H9 (cell line): ENCODE results near the gene MS4A15. TPM values are rescaled to one million over a fixed set of nuclear protein-coding genes. Genes with fewer than 3 reads are reported as not detected.

Experiments
- DNase-seq: peaks from one replicate; pipeline ENCODE4 v3.0.0-alpha.2; 2017
- H2AFZ ChIP-seq: one replicate; pipeline ENCODE4 v1.6.1; 2013; ENCODE audit warnings: mild to moderate bottlenecking, low read length, control low read depth, moderate library complexity
- H2AK5ac ChIP-seq: 2 replicates; pipeline ENCODE4 v1.6.1; 2013; ENCODE audit warnings: low read length, control low read depth, mixed read lengths; ENCODE audit not compliant: insufficient read length
- H2BK120ac ChIP-seq: one replicate; pipeline ENCODE4 v1.6.1; 2013; ENCODE audit warnings: low read depth, mild to moderate bottlenecking, low read length, control low read depth, inconsistent platforms; ENCODE audit not compliant: poor library complexity, severe bottlenecking
- H2BK12ac ChIP-seq: 2 replicates; pipeline ENCODE4 v1.6.1; 2013; ENCODE audit warnings: low read length, control low read depth, mixed read lengths, low read depth; ENCODE audit not compliant: insufficient read length
- H2BK15ac ChIP-seq: 2 replicates; pipeline ENCODE4 v1.6.1; 2013; ENCODE audit warnings: low read depth, low read length, control low read depth
- H2BK20ac ChIP-seq: one replicate; pipeline ENCODE4 v1.6.1; 2013; ENCODE audit warnings: low read depth, mild to moderate bottlenecking, low read length, control low read depth, inconsistent platforms; ENCODE audit not compliant: poor library complexity, severe bottlenecking
- H2BK5ac ChIP-seq: 2 replicates; pipeline ENCODE4 v1.6.1; 2013; ENCODE audit warnings: low read length, control low read depth, mixed read lengths; ENCODE audit not compliant: insufficient read length
- H3K14ac ChIP-seq: 2 replicates; pipeline ENCODE4 v1.6.1; 2013; ENCODE audit warnings: low read length, control low read depth; ENCODE audit not compliant: insufficient read depth
- H3K18ac ChIP-seq: 2 replicates; pipeline ENCODE4 v1.6.1; 2013; ENCODE audit warnings: low read depth, mild to moderate bottlenecking, mixed read lengths, low read length, control low read depth; ENCODE audit not compliant: insufficient read length
- H3K23ac ChIP-seq: 2 replicates; pipeline ENCODE4 v1.6.1; 2013; ENCODE audit warnings: low read length, control low read depth, mixed read lengths, low read depth; ENCODE audit not compliant: insufficient read length
- H3K23me2 ChIP-seq: 2 replicates; pipeline ENCODE4 v1.6.1; 2013; ENCODE audit warnings: low read depth, mild to moderate bottlenecking, mixed read lengths, low read length, control low read depth; ENCODE audit not compliant: insufficient read length, poor library complexity, severe bottlenecking
- H3K27ac ChIP-seq: 2 replicates; pipeline ENCODE4 v1.5.1; 2013; ENCODE audit warnings: low read length, control low read depth, mixed read lengths, low read depth; ENCODE audit not compliant: insufficient read length
- H3K27me3 ChIP-seq: 2 replicates; pipeline ENCODE4 v1.6.1; 2013; ENCODE audit warnings: low read length, control low read depth, inconsistent platforms; ENCODE audit not compliant: insufficient read depth
- H3K4ac ChIP-seq: 2 replicates; pipeline ENCODE4 v1.6.1; 2013; ENCODE audit warnings: low read depth, mild to moderate bottlenecking, control low read depth, inconsistent platforms, low read length, moderate library complexity
- H3K4me1 ChIP-seq: 2 replicates; pipeline ENCODE4 v1.6.1; 2013; ENCODE audit warnings: low read length, control low read depth, inconsistent platforms; ENCODE audit not compliant: insufficient read depth
- H3K4me2 ChIP-seq: 2 replicates; pipeline ENCODE4 v1.6.1; 2013; ENCODE audit warnings: low read length, control low read depth, mixed read lengths; ENCODE audit not compliant: insufficient read length, insufficient read depth
- H3K56ac ChIP-seq: 2 replicates; pipeline ENCODE4 v1.6.1; 2013; ENCODE audit warnings: low read depth, mild to moderate bottlenecking, mixed read lengths, low read length, control low read depth; ENCODE audit not compliant: insufficient read length
- H3K79me1 ChIP-seq: 2 replicates; pipeline ENCODE4 v1.6.1; 2013; ENCODE audit warnings: low read depth, mild to moderate bottlenecking, moderate library complexity, low read length, control low read depth, inconsistent platforms; ENCODE audit not compliant: insufficient read depth, poor library complexity, severe bottlenecking
- H3K79me2 ChIP-seq: 2 replicates; pipeline ENCODE4 v1.6.1; 2013; ENCODE audit warnings: low read length, control low read depth, inconsistent platforms; ENCODE audit not compliant: insufficient read depth
- H3K9ac ChIP-seq: 2 replicates; pipeline ENCODE4 v1.6.1; 2013; ENCODE audit warnings: low read length, control low read depth, mixed read lengths; ENCODE audit not compliant: insufficient read length; ENCODE audit errors: extremely low read depth
- H3K9me3 ChIP-seq: one replicate; pipeline ENCODE4 v1.6.1; 2013; ENCODE audit warnings: low read depth, low read length, inconsistent platforms; ENCODE audit not compliant: control insufficient read depth
- H3T11ph ChIP-seq: one replicate; pipeline ENCODE4 v1.6.1; 2013; ENCODE audit warnings: mild to moderate bottlenecking, low read length, control low read depth, inconsistent platforms
- H4K20me1 ChIP-seq: one replicate; pipeline ENCODE4 v1.6.1; 2013; ENCODE audit not compliant: control insufficient read depth, insufficient read length, insufficient read depth
- H4K5ac ChIP-seq: 2 replicates; pipeline ENCODE4 v1.6.1; 2013; ENCODE audit warnings: low read depth, mild to moderate bottlenecking, mixed read lengths, low read length, control low read depth; ENCODE audit not compliant: insufficient read length
- H4K8ac ChIP-seq: replicated peaks from 2 replicates; pipeline ENCODE4 v1.6.1; 2013; ENCODE audit warnings: low read length, control low read depth, mixed read lengths, low read depth; ENCODE audit not compliant: insufficient read length
- H4K91ac ChIP-seq: 2 replicates; pipeline ENCODE4 v1.6.1; 2013; ENCODE audit warnings: low read depth, mild to moderate bottlenecking, moderate library complexity, mixed read lengths, low read length, control low read depth; ENCODE audit not compliant: insufficient read length
- H3K27ac Mint-ChIP-seq, 3 experiments: 2 replicates in 2 of 3; 3 replicates in 1 of 3; pipeline ENCODE4 v1.8.0; 2020 to 2021; ENCODE audit warnings: mixed read lengths in 3 of 3, mild to moderate bottlenecking in 1 of 3, moderate library complexity in 1 of 3
- H3K27me3 Mint-ChIP-seq: 2 replicates; pipeline ENCODE4 v1.8.0; 2021; ENCODE audit warnings: low read depth, mild to moderate bottlenecking, moderate library complexity, mixed read lengths
- H3K36me3 Mint-ChIP-seq, 3 experiments: 2 replicates in 2 of 3; 3 replicates in 1 of 3; pipeline ENCODE4 v1.8.0; 2020 to 2021; ENCODE audit warnings: low read depth in 3 of 3, mixed read lengths in 3 of 3; ENCODE audit not compliant: insufficient read depth in 1 of 3
- H3K4me1 Mint-ChIP-seq, 2 experiments: 2 replicates each; pipeline ENCODE4 v1.8.0; 2020; ENCODE audit warnings: mixed read lengths in 2 of 2
- H3K4me3 Mint-ChIP-seq, 2 experiments: 2 replicates in 1 of 2; 3 replicates in 1 of 2; pipeline ENCODE4 v1.8.0; 2020 to 2021; ENCODE audit warnings: mild to moderate bottlenecking in 2 of 2, mixed read lengths in 2 of 2, moderate library complexity in 1 of 2
- H3K9me3 Mint-ChIP-seq, 2 experiments: 2 replicates in 1 of 2; 3 replicates in 1 of 2; pipeline ENCODE4 v1.8.0; 2020; ENCODE audit warnings: mild to moderate bottlenecking in 2 of 2, mixed read lengths in 2 of 2, moderate library complexity in 1 of 2
- WGBS: extraction: QIAGEN DNeasy Blood & Tissue Kit; methylation state at CpG from one replicate; pipeline ENCODE4 v1.1.7; 2013; ENCODE audit warnings: missing lambda C conversion rate, low lambda C conversion rate, mixed read lengths; ENCODE audit not compliant: insufficient read length; ENCODE audit errors: extremely low coverage; 5-methylcytosine and 5-hydroxymethylcytosine counted together
- total RNA-seq: library from RNA; stranded (reverse); gene quantifications from 2 replicates; pipeline ENCODE4 v1.2.1, GENCODE V29; 2021
- TF ChIP-seq, protein P1 (sequence below): fragments of 200-600 bp; sonication (generic); conservative IDR thresholded peaks from 3 replicates; pipeline ENCODE4 v1.8.0; 2021; ENCODE audit warnings: antibody characterized with exemption, mild to moderate bottlenecking

MS4A15 gene
- total RNA-seq, 1 experiment from 2014 or later = 0.11 TPM

DNA sequence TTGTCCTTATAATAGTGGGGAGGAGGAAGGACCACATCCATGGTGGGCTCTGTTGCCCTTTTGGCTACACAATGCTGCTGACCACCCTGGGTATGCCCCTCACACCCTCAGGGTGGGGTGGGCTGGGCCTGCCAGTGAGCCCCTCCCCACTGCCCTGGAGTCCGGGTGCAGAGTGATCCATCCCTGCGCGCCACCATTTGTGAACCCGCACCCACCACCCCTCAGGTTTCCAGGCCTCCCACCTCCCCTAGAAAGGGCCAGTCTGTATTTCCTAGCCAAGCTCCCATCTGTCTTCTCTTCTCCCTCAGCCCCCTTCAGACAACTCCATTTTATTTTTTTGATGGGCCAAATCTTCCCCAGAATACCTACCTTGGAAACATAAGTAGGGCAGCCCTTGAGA lies 53.5 kb downstream of the MS4A15 start:
- Histone ChIP-seq H3K14ac (no peak overlapping the region), H2AFZ (no peak overlapping the region), H3K4me2 (no peak overlapping the region), H3K56ac (no peak overlapping the region), H3K23ac (no peak overlapping the region), H2BK5ac (no peak overlapping the region), H4K20me1 (no peaks in the 10 kb centered on the region), H3K4ac (no peak overlapping the region), H3K9me3 (no peaks in the 10 kb centered on the region), H3K9ac (no peak overlapping the region), H3K79me1 (no peaks in the 10 kb centered on the region), H3K27ac (no peak overlapping the region), H2AK5ac (no peak overlapping the region), H2BK20ac (no peak overlapping the region), H4K91ac (no peak overlapping the region), H4K8ac (no peak overlapping the region), H3K18ac (no peak overlapping the region), H3T11ph (no peak overlapping the region), H2BK15ac (no peak overlapping the region), H2BK12ac (no peak overlapping the region), H3K27me3 (no peaks in the 10 kb centered on the region), H3K23me2 (no peaks in the 10 kb centered on the region), H3K4me1 (no peaks in the 10 kb centered on the region), H3K79me2 (no peaks in the 10 kb centered on the region), H4K5ac (no peak overlapping the region), H2BK120ac (no peak overlapping the region)
- peaks cover 0 to 3% of the 10 kb centered on the region in 2 experiments; a peak in 2 of 4 replicates for H3K4me1 Mint-ChIP-seq
- peaks cover 21% of the 10 kb centered on the region for H3K27me3 Mint-ChIP-seq
- TF ChIP-seq, protein P1, sequence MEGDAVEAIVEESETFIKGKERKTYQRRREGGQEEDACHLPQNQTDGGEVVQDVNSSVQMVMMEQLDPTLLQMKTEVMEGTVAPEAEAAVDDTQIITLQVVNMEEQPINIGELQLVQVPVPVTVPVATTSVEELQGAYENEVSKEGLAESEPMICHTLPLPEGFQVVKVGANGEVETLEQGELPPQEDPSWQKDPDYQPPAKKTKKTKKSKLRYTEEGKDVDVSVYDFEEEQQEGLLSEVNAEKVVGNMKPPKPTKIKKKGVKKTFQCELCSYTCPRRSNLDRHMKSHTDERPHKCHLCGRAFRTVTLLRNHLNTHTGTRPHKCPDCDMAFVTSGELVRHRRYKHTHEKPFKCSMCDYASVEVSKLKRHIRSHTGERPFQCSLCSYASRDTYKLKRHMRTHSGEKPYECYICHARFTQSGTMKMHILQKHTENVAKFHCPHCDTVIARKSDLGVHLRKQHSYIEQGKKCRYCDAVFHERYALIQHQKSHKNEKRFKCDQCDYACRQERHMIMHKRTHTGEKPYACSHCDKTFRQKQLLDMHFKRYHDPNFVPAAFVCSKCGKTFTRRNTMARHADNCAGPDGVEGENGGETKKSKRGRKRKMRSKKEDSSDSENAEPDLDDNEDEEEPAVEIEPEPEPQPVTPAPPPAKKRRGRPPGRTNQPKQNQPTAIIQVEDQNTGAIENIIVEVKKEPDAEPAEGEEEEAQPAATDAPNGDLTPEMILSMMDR = no peak
- H3K36me3 Mint-ChIP-seq = peaks cover 0 to 7% (median 0%) of the 10 kb centered on the region in 3 experiments; a peak in 2 of 7 replicates
- no peak overlapping the region for H3K27ac Mint-ChIP-seq
- DNase-seq = no peak
- WGBS = no CpG with 5 or more reads among the region's 4 CpGs
- peaks cover 8 to 10% of the 10 kb centered on the region in 2 experiments; a peak in 4 of 5 replicates for H3K9me3 Mint-ChIP-seq
- H3K4me3 Mint-ChIP-seq = no peak overlapping the region
